Stimulated activated CD4-positive, alpha-beta T cell treated with anti-CD3 and anti-CD28 coated beads, TNF-alpha, amount 100 ng/mL, for 1 hour (primary cell): ENCODE measurements around the gene TLE2.
"Not testable (repeated sequence)": the region's sequence is repeated elsewhere in the genome, so short reads cannot be mapped to it uniquely, and the experiment has no call there.

Experiments used
- DNase-seq, 3 donors: peaks; one replicate each; pipeline ENCODE4 v3.0.0-alpha.2; 2020; ENCODE audit warnings: low read depth in 3 of 3, low spot score in 1 of 3

Gene TLE2

GRCh38 chr19:3056417-3057088 is 27.5 kb upstream of the TLE2 start:
- no peak for DNase-seq

- no peak for DNase-seq
These were observed 26.8 kb upstream of the TLE2 start for GRCh38 chr19:3055741-3056416.

GRCh38 chr19:3054972-3055740 is 26.1 kb upstream of the TLE2 start:
- DNase-seq: no peak

GRCh38 chr19:3054265-3054971 is 25.3 kb upstream of the TLE2 start:
- DNase-seq: no peak

- no peak for DNase-seq
These were observed 24.7 kb upstream of the TLE2 start for GRCh38 chr19:3053780-3054179.

- DNase-seq: no peak
These were observed 24.1 kb upstream of the TLE2 start for GRCh38 chr19:3053218-3053621.

- not testable (repeated sequence) for DNase-seq
These were observed 20.9 kb upstream of the TLE2 start for GRCh38 chr19:3050016-3050415.

- no peak for DNase-seq
These were observed 20.0 kb upstream of the TLE2 start for GRCh38 chr19:3049089-3049488.

- no peak for DNase-seq
These were observed 19.1 kb upstream of the TLE2 start for GRCh38 chr19:3048190-3048533.

- DNase-seq: peak in 1 of 3 donors; percentile 28
These were observed 18.6 kb upstream of the TLE2 start for GRCh38 chr19:3047496-3048189.

GRCh38 chr19:3046698-3047495 is 17.8 kb upstream of the TLE2 start:
- no peak for DNase-seq

- no peak for DNase-seq
These were observed 17.0 kb upstream of the TLE2 start for GRCh38 chr19:3045885-3046697.

- DNase-seq: no peak
These were observed 16.1 kb upstream of the TLE2 start for GRCh38 chr19:3045191-3045590.

- DNase-seq: no peak
These were observed 13.7 kb upstream of the TLE2 start for GRCh38 chr19:3042621-3043267.

GRCh38 chr19:3041761-3042620 is 12.9 kb upstream of the TLE2 start:
- no peak for DNase-seq

- DNase-seq: no peak
These were observed 12.2 kb upstream of the TLE2 start for GRCh38 chr19:3041327-3041726.

- no peak for DNase-seq
These were observed 10.6 kb upstream of the TLE2 start for GRCh38 chr19:3039641-3040077.

GRCh38 chr19:3039125-3039524 is 10.0 kb upstream of the TLE2 start:
- no peak for DNase-seq
